ENCODE results near the gene CREB5. TPM values are rescaled to one million over a fixed set of nuclear protein-coding genes. Genes with fewer than 3 reads are reported as not detected.

The CREB5 gene
- total and polyA plus RNA-seq, 10 donors, result 0.88 to 56.8 (median 23.5) TPM

GRCh38 chr7:28497009-28497408 lies 84.7 kb downstream of the CREB5 start:
- Histone ChIP-seq H3K27ac (no peak overlapping the region), H3K9me3 (no peaks in the 10 kb centered on the region), H3K4me1 (no peaks in the 10 kb centered on the region), H3K27me3 (replicated peaks in 1 of 7) (no peaks in the 10 kb centered on the region), H3K36me3 (no peaks in the 10 kb centered on the region), H3K4me3 (no peak overlapping the region)
- intact Hi-C loops (cut with DNase I; ENCODE audit: low total_unique reads), result no loop called here
- 67 to 82% (median 77%) methylated on average over 2 of the region's 2 CpGs for WGBS, 5 donors
- no peak for DNase-seq
- no peak for TF ChIP-seq POLR2AphosphoS5 (IDR thresholded peaks at IDR 0.05)
- no peak for TF ChIP-seq CTCF (IDR thresholded peaks at IDR 0.05 in 8 of 11, conservative IDR thresholded peaks at IDR 0.05 in 3 of 11)
- TF ChIP-seq POLR2A (IDR thresholded peaks at IDR 0.05), result no peak

- Histone ChIP-seq H3K4me1 (no peaks in the 10 kb centered on the region), H3K4me3 (no peak overlapping the region), H3K9me3 (no peaks in the 10 kb centered on the region), H3K27me3 (replicated peaks in 1 of 7) (no peaks in the 10 kb centered on the region), H3K36me3 (no peaks in the 10 kb centered on the region), H3K27ac (no peak overlapping the region)
- TF ChIP-seq CTCF (IDR thresholded peaks at IDR 0.05 in 8 of 11, conservative IDR thresholded peaks at IDR 0.05 in 3 of 11), result no peak
- no peak for TF ChIP-seq POLR2A (IDR thresholded peaks at IDR 0.05)
- no peak for TF ChIP-seq POLR2AphosphoS5 (IDR thresholded peaks at IDR 0.05)
- intact Hi-C loops (cut with DNase I; ENCODE audit: low total_unique reads), result no loop called here
- no peak for DNase-seq
- WGBS, 5 donors, result 79 to 97% (median 90%) methylated on average over 4 of the region's 4 CpGs
Observed at GRCh38 chr7:28498636-28499035, 86.3 kb downstream of the CREB5 start.

- Histone ChIP-seq H3K4me3 (no peak overlapping the region), H3K27ac (no peak overlapping the region), H3K9me3 (no peaks in the 10 kb centered on the region), H3K36me3 (no peaks in the 10 kb centered on the region), H3K27me3 (replicated peaks in 1 of 7) (no peaks in the 10 kb centered on the region), H3K4me1 (no peaks in the 10 kb centered on the region)
- DNase-seq, result no peak
- intact Hi-C loops (cut with DNase I; ENCODE audit: low total_unique reads), result no loop called here
- WGBS, 5 donors, result 28 to 41% (median 38%) methylated on average over 5 of the region's 5 CpGs
- TF ChIP-seq CTCF (IDR thresholded peaks at IDR 0.05 in 8 of 11, conservative IDR thresholded peaks at IDR 0.05 in 3 of 11), result no peak
- TF ChIP-seq POLR2A (IDR thresholded peaks at IDR 0.05), result no peak
- TF ChIP-seq POLR2AphosphoS5 (IDR thresholded peaks at IDR 0.05), result no peak
Observed at GRCh38 chr7:28500138-28500537, 87.8 kb downstream of the CREB5 start.

- H3K4me3 ChIP-seq, result no peak overlapping the region
- H3K9me3 ChIP-seq, result no peaks in the 10 kb centered on the region
- intact Hi-C loops (cut with DNase I; ENCODE audit: low total_unique reads), result no loop called here
- no peaks in the 10 kb centered on the region for H3K36me3 ChIP-seq
- TF ChIP-seq POLR2A (IDR thresholded peaks at IDR 0.05) (no peak), CTCF (IDR thresholded peaks at IDR 0.05 in 8 of 11, conservative IDR thresholded peaks at IDR 0.05 in 3 of 11) (no peak), POLR2AphosphoS5 (IDR thresholded peaks at IDR 0.05) (no peak)
- no peak overlapping the region for H3K27ac ChIP-seq
- no peak for DNase-seq
- no peaks in the 10 kb centered on the region for H3K4me1 ChIP-seq
- WGBS, 5 donors, result 92 to 99% (median 95%) methylated on average over 1 of the region's 1 CpG
- H3K27me3 ChIP-seq (replicated peaks in 1 of 7), result no peaks in the 10 kb centered on the region
Observed at GRCh38 chr7:28502408-28502807, 90.1 kb downstream of the CREB5 start.

Data from spleen (tissue), 11 donors.